ENCODE measurements around the gene PAX7. TPM values are rescaled to one million over a fixed set of nuclear protein-coding genes. Genes with fewer than 3 reads are reported as not detected.

Gene PAX7
- total RNA-seq, 3 donors from 2014 or later (not counting 1 experiment from before 2014, with no cell fraction given) = not detected

GRCh38 chr1:18607289-18607760 is 23.3 kb upstream of the PAX7 start:
- 81% methylated on average over 3 of the region's 7 CpGs for WGBS (ENCODE audit: insufficient coverage)
- DNase-seq (no peak), ATAC-seq (no peak)
- TF ChIP-seq CTCF (IDR thresholded peaks at IDR 0.05) = no peak
- intact Hi-C loops (cut with micrococcal nuclease) = no loop called here
- no peaks in the 10 kb centered on the region for H3K9me3 ChIP-seq (ENCODE audit: control insufficient read depth, insufficient read depth, low read length)
- H3K9me3 Mint-ChIP-seq = no peaks in the 10 kb centered on the region
- H3K36me3 Mint-ChIP-seq = no peaks in the 10 kb centered on the region
- H3K27me3 ChIP-seq (ENCODE audit: control insufficient read depth, insufficient read depth, low read length) = no peaks in the 10 kb centered on the region
- H3K27ac Mint-ChIP-seq = no peak overlapping the region
- no peaks in the 10 kb centered on the region for H3K36me3 ChIP-seq (ENCODE audit: control insufficient read depth, insufficient read depth, low read length)
- no peak overlapping the region for H3K4me3 ChIP-seq (ENCODE audit: low read length)
- H3K4me3 Mint-ChIP-seq = no peak overlapping the region
- H3K4me1 Mint-ChIP-seq = no peaks in the 10 kb centered on the region
- no peaks in the 10 kb centered on the region for H3K4me1 ChIP-seq (ENCODE audit: control insufficient read depth, insufficient read depth, low read length)
- no peak overlapping the region for H3K27ac ChIP-seq (ENCODE audit: low read length)
- peaks cover 7 to 28% of the 10 kb centered on the region in 2 donors for H3K27me3 Mint-ChIP-seq (ENCODE audit: low read depth in 2 of 2)

- no peaks in the 10 kb centered on the region for H3K36me3 Mint-ChIP-seq
- H3K4me1 Mint-ChIP-seq = no peaks in the 10 kb centered on the region
- no peak for TF ChIP-seq CTCF (IDR thresholded peaks at IDR 0.05)
- intact Hi-C loops (cut with micrococcal nuclease) = no loop called here
- peaks cover 7 to 28% of the 10 kb centered on the region in 2 donors for H3K27me3 Mint-ChIP-seq (ENCODE audit: low read depth in 2 of 2)
- DNase-seq (no peak), ATAC-seq (no peak)
- no peak overlapping the region for H3K27ac Mint-ChIP-seq
- no peaks in the 10 kb centered on the region for H3K27me3 ChIP-seq (ENCODE audit: control insufficient read depth, insufficient read depth, low read length)
- H3K36me3 ChIP-seq (ENCODE audit: control insufficient read depth, insufficient read depth, low read length) = no peaks in the 10 kb centered on the region
- H3K4me1 ChIP-seq (ENCODE audit: control insufficient read depth, insufficient read depth, low read length) = no peaks in the 10 kb centered on the region
- no peak overlapping the region for H3K4me3 Mint-ChIP-seq
- 88% methylated on average over 1 of the region's 1 CpG for WGBS (ENCODE audit: insufficient coverage)
- no peaks in the 10 kb centered on the region for H3K9me3 Mint-ChIP-seq
- H3K27ac ChIP-seq (ENCODE audit: low read length) = no peak overlapping the region
- H3K9me3 ChIP-seq (ENCODE audit: control insufficient read depth, insufficient read depth, low read length) = no peaks in the 10 kb centered on the region
- no peak overlapping the region for H3K4me3 ChIP-seq (ENCODE audit: low read length)
These were observed 22.1 kb upstream of the PAX7 start for GRCh38 chr1:18608534-18608933.

- H3K27me3 Mint-ChIP-seq (ENCODE audit: low read depth in 2 of 2) = peaks cover 7 to 28% of the 10 kb centered on the region in 2 donors
- no peaks in the 10 kb centered on the region for H3K4me1 Mint-ChIP-seq
- Histone ChIP-seq H3K27ac (ENCODE audit: low read length) (no peak overlapping the region), H3K36me3 (ENCODE audit: control insufficient read depth, insufficient read depth, low read length) (no peaks in the 10 kb centered on the region), H3K9me3 (ENCODE audit: control insufficient read depth, insufficient read depth, low read length) (no peaks in the 10 kb centered on the region), H3K4me3 (ENCODE audit: low read length) (no peak overlapping the region), H3K4me1 (ENCODE audit: control insufficient read depth, insufficient read depth, low read length) (no peaks in the 10 kb centered on the region), H3K27me3 (ENCODE audit: control insufficient read depth, insufficient read depth, low read length) (no peaks in the 10 kb centered on the region)
- TF ChIP-seq CTCF (IDR thresholded peaks at IDR 0.05) = no peak
- H3K27ac Mint-ChIP-seq = no peak overlapping the region
- no peaks in the 10 kb centered on the region for H3K36me3 Mint-ChIP-seq
- ATAC-seq = no peak
- intact Hi-C loops (cut with micrococcal nuclease) = no loop called here
- no peak overlapping the region for H3K4me3 Mint-ChIP-seq
- H3K9me3 Mint-ChIP-seq = no peaks in the 10 kb centered on the region
- no peak for DNase-seq
- WGBS (ENCODE audit: insufficient coverage) = 70% methylated on average over 8 of the region's 8 CpGs
These were observed 19.3 kb upstream of the PAX7 start for GRCh38 chr1:18611311-18611710.

GRCh38 chr1:18612073-18612472 is 18.6 kb upstream of the PAX7 start:
- Histone ChIP-seq H3K36me3 (ENCODE audit: control insufficient read depth, insufficient read depth, low read length) (no peaks in the 10 kb centered on the region), H3K27me3 (ENCODE audit: control insufficient read depth, insufficient read depth, low read length) (no peaks in the 10 kb centered on the region), H3K27ac (ENCODE audit: low read length) (no peak overlapping the region), H3K4me3 (ENCODE audit: low read length) (no peak overlapping the region), H3K9me3 (ENCODE audit: control insufficient read depth, insufficient read depth, low read length) (no peaks in the 10 kb centered on the region), H3K4me1 (ENCODE audit: control insufficient read depth, insufficient read depth, low read length) (no peaks in the 10 kb centered on the region)
- no peak for ATAC-seq
- Mint-ChIP-seq H3K4me1 (no peaks in the 10 kb centered on the region), H3K27ac (no peak overlapping the region), H3K4me3 (no peak overlapping the region), H3K9me3 (no peaks in the 10 kb centered on the region), H3K27me3 (ENCODE audit: low read depth in 2 of 2) (peaks cover 10 to 28% of the 10 kb centered on the region in 2 donors), H3K36me3 (no peaks in the 10 kb centered on the region)
- TF ChIP-seq CTCF (IDR thresholded peaks at IDR 0.05) = no peak
- WGBS (ENCODE audit: insufficient coverage) = 39% methylated on average over 8 of the region's 8 CpGs
- intact Hi-C loops (cut with micrococcal nuclease) = no loop called here
- DNase-seq = no peak
